ENCODE data around the gene HINT3.

The HINT3 gene

DNA sequence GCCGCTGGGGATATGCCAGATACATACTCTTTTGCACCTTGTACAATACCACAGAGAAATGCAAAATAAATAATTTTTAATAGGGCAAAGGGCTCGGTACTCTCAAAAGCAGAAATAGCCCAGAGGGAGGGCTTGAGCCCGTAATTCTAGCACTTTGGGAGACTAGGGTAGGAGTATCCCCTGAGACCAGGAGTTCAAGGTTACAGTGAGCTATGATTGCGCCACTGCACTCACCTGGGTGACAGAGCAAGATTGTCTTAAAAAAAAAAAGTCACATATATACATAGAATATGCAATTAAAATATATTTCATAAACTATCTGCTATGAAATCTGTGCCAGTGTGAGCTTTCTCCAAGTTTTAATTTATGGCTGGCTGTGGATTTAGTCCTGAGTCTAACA lies 29.0 kb downstream of the HINT3 start:
- H3K27ac ChIP-seq (ENCODE audit: low read depth, low read length, poor library complexity, severe bottlenecking): no peak overlapping the region
- H3F3A ChIP-seq (ENCODE audit: insufficient read depth, low read length): no peaks in the 10 kb centered on the region
- peak overlapping the region; percentile 95 for H3K4me2 ChIP-seq (ENCODE audit: low read length)
- peak overlapping the region; percentile 97 for H3K9ac ChIP-seq (ENCODE audit: low read length)
- H2AFZ ChIP-seq (ENCODE audit: low read length): peak overlapping the region; percentile 94; the same call in 1 of the 2 replicates
- H3K79me2 ChIP-seq (ENCODE audit: insufficient read depth, low read length): peaks cover 45% of the 10 kb centered on the region
- H3K4me3 ChIP-seq (ENCODE audit: low read depth, low read length, poor library complexity, severe bottlenecking): peak overlapping the region; percentile 89
- peaks cover 42% of the 10 kb centered on the region for H3K4me1 ChIP-seq (ENCODE audit: insufficient read depth, low read length, severe bottlenecking)
- H3K9me3 ChIP-seq (ENCODE audit: low read length): no peaks in the 10 kb centered on the region
- no peaks in the 10 kb centered on the region for H4K20me1 ChIP-seq (ENCODE audit: insufficient read depth, low read length)
- no peaks in the 10 kb centered on the region for H3K27me3 ChIP-seq (ENCODE audit: insufficient read depth, low read length)
- no peaks in the 10 kb centered on the region for H3K36me3 ChIP-seq (ENCODE audit: insufficient read depth, low read length)
- no peaks in the 10 kb centered on the region for H3K9me2 ChIP-seq (ENCODE audit: low read depth, low read length)
- no peak for TF ChIP-seq EZH2 (IDR thresholded peaks at IDR 0.05; ENCODE audit: borderline replicate concordance, low read length)
- TF ChIP-seq, protein P1, sequence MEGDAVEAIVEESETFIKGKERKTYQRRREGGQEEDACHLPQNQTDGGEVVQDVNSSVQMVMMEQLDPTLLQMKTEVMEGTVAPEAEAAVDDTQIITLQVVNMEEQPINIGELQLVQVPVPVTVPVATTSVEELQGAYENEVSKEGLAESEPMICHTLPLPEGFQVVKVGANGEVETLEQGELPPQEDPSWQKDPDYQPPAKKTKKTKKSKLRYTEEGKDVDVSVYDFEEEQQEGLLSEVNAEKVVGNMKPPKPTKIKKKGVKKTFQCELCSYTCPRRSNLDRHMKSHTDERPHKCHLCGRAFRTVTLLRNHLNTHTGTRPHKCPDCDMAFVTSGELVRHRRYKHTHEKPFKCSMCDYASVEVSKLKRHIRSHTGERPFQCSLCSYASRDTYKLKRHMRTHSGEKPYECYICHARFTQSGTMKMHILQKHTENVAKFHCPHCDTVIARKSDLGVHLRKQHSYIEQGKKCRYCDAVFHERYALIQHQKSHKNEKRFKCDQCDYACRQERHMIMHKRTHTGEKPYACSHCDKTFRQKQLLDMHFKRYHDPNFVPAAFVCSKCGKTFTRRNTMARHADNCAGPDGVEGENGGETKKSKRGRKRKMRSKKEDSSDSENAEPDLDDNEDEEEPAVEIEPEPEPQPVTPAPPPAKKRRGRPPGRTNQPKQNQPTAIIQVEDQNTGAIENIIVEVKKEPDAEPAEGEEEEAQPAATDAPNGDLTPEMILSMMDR (IDR thresholded peaks at IDR 0.05; ENCODE audit: low read length): no peak

DNA sequence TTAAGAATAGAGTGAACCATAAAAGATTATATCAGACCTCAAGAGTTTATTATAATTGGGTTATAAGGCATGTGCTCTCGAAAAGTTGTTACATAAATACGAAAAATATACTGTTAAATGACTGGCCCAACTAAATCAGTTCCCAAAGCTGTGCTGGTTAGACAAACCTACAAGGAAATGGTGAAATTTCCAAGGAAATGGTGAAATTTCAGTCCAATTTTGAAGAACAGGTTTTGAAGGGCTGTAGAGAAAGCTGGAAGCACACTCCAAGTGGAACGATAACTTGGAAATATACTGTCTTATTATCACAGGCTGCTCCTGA lies 29.4 kb downstream of the HINT3 start:
- H4K20me1 ChIP-seq (ENCODE audit: insufficient read depth, low read length): no peaks in the 10 kb centered on the region
- H3K4me2 ChIP-seq (ENCODE audit: low read length): peak overlapping the region; percentile 95
- H3K9me3 ChIP-seq (ENCODE audit: low read length): no peaks in the 10 kb centered on the region
- no peaks in the 10 kb centered on the region for H3K36me3 ChIP-seq (ENCODE audit: insufficient read depth, low read length)
- H3F3A ChIP-seq (ENCODE audit: insufficient read depth, low read length): no peaks in the 10 kb centered on the region
- peak overlapping the region; percentile 97 for H3K9ac ChIP-seq (ENCODE audit: low read length)
- no peaks in the 10 kb centered on the region for H3K27me3 ChIP-seq (ENCODE audit: insufficient read depth, low read length)
- peak overlapping the region; percentile 89 for H3K4me3 ChIP-seq (ENCODE audit: low read depth, low read length, poor library complexity, severe bottlenecking)
- peaks cover 48% of the 10 kb centered on the region for H3K79me2 ChIP-seq (ENCODE audit: insufficient read depth, low read length)
- TF ChIP-seq, protein P1 (IDR thresholded peaks at IDR 0.05; ENCODE audit: low read length): no peak
- TF ChIP-seq EZH2 (IDR thresholded peaks at IDR 0.05; ENCODE audit: borderline replicate concordance, low read length): no peak
- H3K4me1 ChIP-seq (ENCODE audit: insufficient read depth, low read length, severe bottlenecking): peaks cover 42% of the 10 kb centered on the region
- H2AFZ ChIP-seq (ENCODE audit: low read length): peak overlapping the region; percentile 94
- peak overlapping the region; percentile 76 for H3K27ac ChIP-seq (ENCODE audit: low read depth, low read length, poor library complexity, severe bottlenecking)
- H3K9me2 ChIP-seq (ENCODE audit: low read depth, low read length): no peaks in the 10 kb centered on the region

DNA sequence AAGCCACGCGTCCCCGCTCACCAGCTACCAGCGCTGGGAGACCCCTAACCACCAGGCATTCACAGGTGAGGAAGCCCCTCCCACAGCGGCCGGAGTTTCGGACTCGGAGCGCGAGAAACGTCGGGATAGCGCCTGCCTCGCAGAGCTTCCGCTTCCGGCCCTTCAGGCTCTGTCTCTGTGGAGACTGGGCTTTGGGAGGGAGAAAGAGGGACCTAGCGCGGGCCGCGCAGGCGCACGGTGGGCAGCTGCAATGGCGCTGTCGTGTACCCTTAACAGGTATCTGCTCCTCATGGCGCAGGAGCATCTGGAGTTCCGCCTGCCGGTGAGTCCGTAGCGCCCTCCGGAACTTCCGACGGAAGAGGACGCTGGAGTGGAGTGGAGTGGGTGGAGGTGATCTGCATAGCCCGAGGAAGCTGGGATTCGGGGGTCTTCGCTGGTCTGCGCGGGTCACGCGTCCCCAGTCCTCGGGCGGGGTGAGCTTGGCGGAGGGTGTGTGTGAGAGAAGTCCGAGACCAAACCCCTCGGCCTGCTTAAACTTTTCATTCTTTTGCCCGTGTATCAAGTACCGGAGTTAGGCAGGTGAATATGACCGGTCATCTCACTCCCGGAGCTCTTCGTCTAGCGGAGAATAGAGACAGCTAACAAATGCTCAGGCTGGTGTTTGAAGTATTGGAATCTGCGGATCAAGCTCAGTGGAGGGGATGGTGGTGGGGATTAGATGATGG lies 29.9 kb downstream of the HINT3 start, which contains the start of gene TRMT11:
TSS of gene TRMT11 (plus strand) at position 240 of the 725 bp plus-strand sequence. CDS start at position 251, 11 bp downstream.
- Histone ChIP-seq H3K4me1 (ENCODE audit: insufficient read depth, low read length, severe bottlenecking) (peaks cover 42% of the 10 kb centered on the region), H3F3A (ENCODE audit: insufficient read depth, low read length) (no peaks in the 10 kb centered on the region), H3K9me3 (ENCODE audit: low read length) (no peaks in the 10 kb centered on the region), H3K27ac (ENCODE audit: low read depth, low read length, poor library complexity, severe bottlenecking) (peak within 1 kb of the TSS; percentile 76), H3K4me3 (ENCODE audit: low read depth, low read length, poor library complexity, severe bottlenecking) (peak within 1 kb of the TSS; percentile 89), H3K4me2 (ENCODE audit: low read length) (peak within 1 kb of the TSS; percentile 95), H4K20me1 (ENCODE audit: insufficient read depth, low read length) (no peaks in the 10 kb centered on the region), H2AFZ (ENCODE audit: low read length) (peak within 1 kb of the TSS; percentile 94), H3K36me3 (ENCODE audit: insufficient read depth, low read length) (no peaks in the 10 kb centered on the region), H3K9ac (ENCODE audit: low read length) (peak within 1 kb of the TSS; percentile 97), H3K9me2 (ENCODE audit: low read depth, low read length) (no peaks in the 10 kb centered on the region), H3K79me2 (ENCODE audit: insufficient read depth, low read length) (peaks cover 52% of the 10 kb centered on the region), H3K27me3 (ENCODE audit: insufficient read depth, low read length) (no peaks in the 10 kb centered on the region)
- TF ChIP-seq, protein P1 (IDR thresholded peaks at IDR 0.05; ENCODE audit: low read length): peak; percentile 11; the same call in 1 of the 2 replicates
- TF ChIP-seq EZH2 (IDR thresholded peaks at IDR 0.05; ENCODE audit: borderline replicate concordance, low read length): no peak

Measured in OCI-LY1 (cell line).